Small intestine (tissue), 7 donors: ENCODE data around the gene HELZ2. TPM values are rescaled to one million over a fixed set of nuclear protein-coding genes. Genes with fewer than 3 reads are reported as not detected.
"Not testable (repeated sequence)": the region's sequence is repeated elsewhere in the genome, so short reads cannot be mapped to it uniquely, and the experiment has no call there.

Experiments used
- DNase-seq, 2 donors: peaks; one replicate each; pipeline versions ENCODE4 v3.0.0 to v3.0.0-alpha.2; 2013
- FAIRE-seq: peaks from 2 replicates; lab custom pipeline; 2012; peaks lifted over from hg19 to GRCh38; lab: Jason Lieb, UNC
- H3K27ac ChIP-seq, 3 donors: one replicate each; pipeline ENCODE4 v1.5.1; 2013; ENCODE audit warnings: low read length in 2 of 3, mild to moderate bottlenecking in 2 of 3, control low read depth in 1 of 3, inconsistent platforms in 1 of 3, low read depth in 1 of 3, moderate library complexity in 1 of 3
- H3K27me3 ChIP-seq, 3 donors: one replicate each; pipeline ENCODE4 v1.6.1; 2013; ENCODE audit warnings: low read length in 3 of 3, inconsistent platforms in 1 of 3; ENCODE audit not compliant: control insufficient read depth in 3 of 3, insufficient read depth in 3 of 3
- H3K36me3 ChIP-seq, 3 donors: one replicate each; pipeline ENCODE4 v1.6.1; 2013; ENCODE audit warnings: low read length in 3 of 3, inconsistent platforms in 1 of 3, low read depth in 1 of 3, mild to moderate bottlenecking in 1 of 3, moderate library complexity in 1 of 3; ENCODE audit not compliant: control insufficient read depth in 3 of 3, insufficient read depth in 2 of 3
- H3K4me1 ChIP-seq, 3 donors: one replicate each; pipeline ENCODE4 v1.6.1; 2013; ENCODE audit warnings: low read length in 2 of 3, inconsistent platforms in 1 of 3, low read depth in 1 of 3, mild to moderate bottlenecking in 1 of 3, moderate library complexity in 1 of 3; ENCODE audit not compliant: control insufficient read depth in 3 of 3, insufficient read depth in 2 of 3
- H3K4me3 ChIP-seq, 3 donors: one replicate each; pipeline ENCODE4 v1.5.1; 2013; ENCODE audit warnings: low read length in 3 of 3, control low read depth in 1 of 3, inconsistent platforms in 1 of 3, low read depth in 1 of 3, mild to moderate bottlenecking in 1 of 3, moderate library complexity in 1 of 3
- H3K9me3 ChIP-seq, 2 donors: one replicate each; pipeline ENCODE4 v1.6.1; 2013; ENCODE audit warnings: low read depth in 1 of 2, low read length in 1 of 2; ENCODE audit not compliant: control insufficient read depth in 2 of 2, insufficient read depth in 1 of 2
- WGBS, 3 donors: extraction: QIAGEN DNeasy Blood & Tissue Kit; methylation state at CpG; one replicate each; pipeline ENCODE4 v1.1.7; 2013; 5-methylcytosine and 5-hydroxymethylcytosine counted together
- polyA plus RNA-seq, 4 donors: library from polyadenylated mRNA; stranded (reverse) in 3 of 4; unstranded in 1 of 4; fragments of 200-250 nt in 3 of 4; fragments of 120-200 nt in 1 of 4; gene quantifications; one replicate each; pipeline versions ENCODE4 v1.2.1 to v1.2.3, GENCODE V29; 2013
- donor health status: healthy with polysubstance abuse.
- donor health status: control.
- donor health status: control.
- donor health status: Bipolar disorder and iron deficiency.
- donor health status: healthy.

HELZ2 gene
- polyA plus RNA-seq, 4 donors, result 3.8 to 14.2 (median 9.4) TPM

DNA sequence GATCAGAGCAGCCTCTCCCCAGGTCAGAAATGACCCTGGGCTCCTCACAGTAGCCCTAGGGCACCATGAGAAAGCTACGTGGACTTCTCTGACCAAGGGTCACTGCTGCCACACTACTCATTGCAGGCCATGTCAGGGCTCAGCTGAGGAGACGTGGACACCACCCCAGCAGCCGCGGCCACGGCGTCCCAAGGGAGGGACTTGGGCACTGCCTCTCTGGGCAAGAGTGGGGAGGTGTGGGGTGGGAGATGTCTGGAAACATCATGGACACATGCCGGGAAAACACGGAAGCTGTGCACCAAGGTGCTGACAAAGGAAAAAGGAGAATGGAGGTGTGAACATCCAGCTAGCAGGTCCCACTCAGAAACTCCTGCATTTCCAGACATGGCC is 43.8 kb upstream of the HELZ2 start:
- Histone ChIP-seq H3K27me3 (no peaks in the 10 kb centered on the region), H3K27ac (no peak overlapping the region), H3K4me3 (no peak overlapping the region), H3K36me3 (peaks cover 0 to 58% (median 4%) of the 10 kb centered on the region in 3 donors), H3K9me3 (no peaks in the 10 kb centered on the region), H3K4me1 (no peaks in the 10 kb centered on the region)
- 86 to 97% (median 86%) methylated on average over 8 of the region's 8 CpGs for WGBS, 3 donors
- DNase-seq (no peak), FAIRE-seq (no peak)

DNA sequence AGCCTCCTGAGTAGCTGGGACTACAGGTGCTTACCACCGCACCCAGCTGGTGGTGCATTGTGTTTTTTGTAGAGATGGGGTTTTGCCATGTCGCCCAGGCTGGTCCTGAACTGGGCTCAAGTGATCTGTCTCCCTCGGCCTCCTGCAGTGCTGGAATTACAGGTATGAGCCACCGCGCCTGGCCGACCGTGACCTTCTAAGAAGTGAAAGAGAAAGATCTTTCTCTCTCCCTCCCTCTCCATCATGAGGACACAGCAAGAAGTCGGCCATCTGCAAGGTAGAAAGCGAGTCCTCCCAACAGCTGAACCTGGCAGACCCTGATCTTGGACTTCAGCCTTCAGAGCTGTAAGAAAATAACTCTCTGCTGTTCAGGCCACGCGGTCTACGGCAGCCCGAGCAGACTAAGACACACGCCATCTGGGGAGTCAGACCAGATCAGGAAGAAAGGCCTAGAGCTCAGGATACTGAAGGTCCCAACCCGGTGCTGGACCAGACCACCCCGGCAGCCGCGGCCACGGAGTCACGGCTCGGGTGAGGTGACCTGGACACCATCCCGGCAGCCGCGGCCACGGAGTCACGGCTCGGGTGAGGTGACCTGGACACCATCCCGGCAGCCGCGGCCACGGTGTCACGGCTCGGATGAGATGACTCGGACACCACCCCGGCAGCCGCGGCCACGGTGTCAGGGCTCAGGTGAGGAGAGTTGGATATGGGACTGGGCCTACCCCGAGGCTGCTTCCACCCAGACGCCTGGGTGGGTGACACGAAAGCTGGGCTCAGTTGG is 43.2 kb upstream of the HELZ2 start:
- no peaks in the 10 kb centered on the region for H3K27me3 ChIP-seq
- no peak overlapping the region for H3K27ac ChIP-seq
- H3K4me3 ChIP-seq, result no peak overlapping the region
- H3K4me1 ChIP-seq, result no peaks in the 10 kb centered on the region
- no peak for DNase-seq
- WGBS, 3 donors, result 87 to 93% (median 89%) methylated on average over 40 to 41 of the region's 41 CpGs
- H3K36me3 ChIP-seq, result peaks cover 0 to 63% (median 4%) of the 10 kb centered on the region in 3 donors
- no peaks in the 10 kb centered on the region for H3K9me3 ChIP-seq
- FAIRE-seq, result no peak

DNA sequence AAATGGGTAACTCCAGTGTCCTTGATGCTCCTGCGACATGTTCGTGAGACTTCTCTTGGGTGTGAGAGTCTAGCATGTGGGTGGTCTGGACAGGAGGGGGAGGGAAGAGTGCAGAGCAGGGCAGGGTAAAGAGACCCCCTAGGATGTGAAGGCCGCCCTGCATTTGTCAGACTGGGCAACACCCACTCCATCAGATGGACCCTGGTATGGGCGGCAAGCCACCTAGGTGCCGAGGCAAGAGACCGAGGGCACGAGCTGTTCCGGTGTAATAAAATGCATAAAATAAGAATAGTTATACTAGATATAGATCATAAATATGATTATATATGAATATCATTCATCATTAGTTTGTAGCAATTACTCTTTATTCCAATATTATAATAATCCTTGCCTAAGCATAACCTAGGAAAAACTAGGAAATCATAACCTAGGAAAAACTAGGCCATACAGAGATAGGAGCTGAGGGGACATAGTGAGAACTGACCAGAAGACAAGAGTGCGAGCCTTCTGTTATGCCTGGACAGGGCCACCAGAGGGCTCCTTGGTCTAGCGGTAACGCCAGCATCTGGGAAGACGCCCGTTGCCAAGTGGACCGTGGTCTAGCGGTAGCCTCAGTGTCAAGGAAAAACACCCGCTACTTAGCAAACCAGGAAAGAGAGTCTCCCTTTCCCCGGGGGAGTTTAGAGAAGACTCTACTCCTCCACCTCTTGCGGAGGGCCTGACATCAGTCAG is 40.0 kb upstream of the HELZ2 start:
- WGBS, 3 donors, result 88 to 94% (median 90%) methylated on average over 17 to 18 of the region's 18 CpGs
- H3K36me3 ChIP-seq, result peaks cover 0 to 73% (median 3%) of the 10 kb centered on the region in 3 donors

DNA sequence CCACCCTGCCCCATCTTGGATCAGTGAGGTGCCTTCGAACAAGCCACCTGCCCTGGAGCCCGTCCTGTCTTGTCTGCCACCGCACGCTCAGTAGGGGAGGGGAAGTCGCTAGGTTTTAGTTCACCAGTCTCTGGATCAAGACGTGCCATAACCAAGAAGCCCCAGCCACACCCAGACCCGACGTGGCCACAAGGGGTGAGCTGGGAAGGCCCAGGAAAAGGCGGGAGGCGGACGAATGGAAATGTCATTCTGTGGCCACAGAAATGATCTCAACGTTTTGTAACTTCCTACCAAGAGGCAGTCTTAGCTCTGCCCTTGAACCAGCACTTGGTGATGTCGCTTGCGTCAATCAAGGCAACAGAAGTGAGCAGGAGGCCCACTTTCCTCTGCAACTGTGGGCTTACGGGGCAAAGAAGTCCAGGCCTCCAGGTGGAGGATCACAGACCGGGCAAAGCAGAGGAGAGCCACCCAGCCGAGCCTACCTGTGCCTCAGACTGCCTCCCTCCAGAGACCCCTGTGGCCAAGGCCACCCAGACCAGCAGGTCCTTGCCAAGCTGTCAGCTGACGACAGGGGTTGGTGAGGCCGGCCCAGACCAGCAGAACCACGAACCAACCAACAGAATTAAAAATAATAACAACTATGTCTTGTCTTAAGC is 38.4 kb upstream of the HELZ2 start:
- no peak overlapping the region for H3K4me3 ChIP-seq
- no peaks in the 10 kb centered on the region for H3K4me1 ChIP-seq
- no peak for FAIRE-seq
- WGBS, 3 donors, result 83 to 88% (median 86%) methylated on average over 20 of the region's 20 CpGs
- no peak for DNase-seq
- H3K27ac ChIP-seq, result no peak overlapping the region
- H3K36me3 ChIP-seq, result peaks cover 0 to 56% (median 2%) of the 10 kb centered on the region in 3 donors
- no peaks in the 10 kb centered on the region for H3K9me3 ChIP-seq
- H3K27me3 ChIP-seq, result no peaks in the 10 kb centered on the region

More for the DNA sequence above, 40.0 kb upstream of the HELZ2 start:
- FAIRE-seq, DNase-seq, H3K4me3 ChIP-seq, H3K9me3 ChIP-seq, H3K4me1 ChIP-seq, H3K27ac ChIP-seq, H3K27me3 ChIP-seq: not testable (repeated sequence)

DNA sequence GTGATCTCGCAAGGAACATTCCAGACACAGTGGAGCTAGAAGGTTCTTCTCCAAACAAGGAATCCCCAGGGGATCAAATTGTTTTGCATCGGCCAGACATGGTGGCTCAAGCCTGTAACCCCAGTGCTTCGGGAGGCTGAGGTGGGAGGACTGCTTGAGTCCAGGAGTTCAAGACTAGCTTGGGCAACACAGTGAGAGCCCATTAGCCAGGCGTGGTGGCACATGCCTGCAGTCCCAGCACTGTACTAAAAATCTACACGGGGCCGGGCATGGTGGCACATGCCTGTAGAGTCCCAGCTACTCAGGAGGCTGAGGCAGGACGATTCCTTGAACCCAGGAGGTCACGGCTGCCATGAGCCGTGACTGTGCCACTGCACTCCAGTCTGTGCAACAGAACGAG is 37.6 kb upstream of the HELZ2 start:
- Histone ChIP-seq H3K4me3 (no peak overlapping the region), H3K27ac (no peak overlapping the region), H3K27me3 (no peaks in the 10 kb centered on the region), H3K9me3 (no peaks in the 10 kb centered on the region), H3K4me1 (no peaks in the 10 kb centered on the region), H3K36me3 (peaks cover 0 to 51% (median 0%) of the 10 kb centered on the region in 3 donors)
- WGBS, 3 donors, result 92 to 96% (median 95%) methylated on average over 10 of the region's 10 CpGs
- no peak for DNase-seq
- no peak for FAIRE-seq

DNA sequence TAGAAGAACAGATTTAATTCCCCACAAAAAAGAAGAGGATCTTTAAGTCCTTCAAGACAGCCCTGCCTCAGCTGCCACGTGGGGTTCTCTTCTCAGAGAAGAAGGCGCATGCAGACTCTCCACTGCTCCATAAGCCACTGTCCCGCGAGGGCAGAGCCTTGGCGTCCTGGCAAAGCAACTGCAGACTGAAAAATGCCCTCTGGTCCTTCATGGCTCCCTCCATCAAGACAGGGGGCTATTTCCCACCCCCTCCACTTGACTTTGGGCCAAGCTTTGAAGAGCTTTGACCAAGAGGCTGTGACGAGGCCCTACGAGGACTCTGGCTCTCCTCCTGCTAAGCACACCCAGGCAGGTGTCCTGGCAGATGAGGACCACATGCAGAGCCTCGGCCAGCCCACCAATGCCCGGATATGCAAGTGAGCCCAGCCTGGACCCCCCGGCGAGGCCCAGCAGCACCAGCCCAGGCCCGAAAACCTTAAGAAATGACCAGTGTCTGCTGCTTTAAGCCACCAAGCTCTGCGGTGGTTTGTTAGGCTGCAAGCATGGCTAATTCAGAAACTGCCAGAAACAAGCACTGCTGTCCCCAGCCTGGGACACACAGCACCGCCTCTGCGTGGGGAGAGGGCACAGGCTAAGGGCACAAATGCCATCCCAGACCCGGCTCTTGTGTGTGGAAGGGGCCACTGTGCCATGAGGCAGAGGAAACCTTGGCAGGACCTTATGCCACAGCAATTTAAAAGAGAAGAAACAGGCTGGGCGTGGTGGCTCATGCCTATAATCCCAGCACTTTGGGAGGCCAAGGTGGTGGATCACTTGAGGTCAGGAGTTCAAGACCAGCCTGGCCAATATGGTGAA is 36.8 kb upstream of the HELZ2 start:
- DNase-seq (no peak), FAIRE-seq (no peak)
- H3K36me3 ChIP-seq, result peaks cover 0 to 44% (median 0%) of the 10 kb centered on the region in 3 donors
- no peak overlapping the region for H3K4me3 ChIP-seq
- 91 to 94% (median 92%) methylated on average over 17 of the region's 17 CpGs for WGBS, 3 donors
- no peaks in the 10 kb centered on the region for H3K4me1 ChIP-seq
- H3K9me3 ChIP-seq, result no peaks in the 10 kb centered on the region
- H3K27me3 ChIP-seq, result no peaks in the 10 kb centered on the region
- H3K27ac ChIP-seq, result no peak overlapping the region

DNA sequence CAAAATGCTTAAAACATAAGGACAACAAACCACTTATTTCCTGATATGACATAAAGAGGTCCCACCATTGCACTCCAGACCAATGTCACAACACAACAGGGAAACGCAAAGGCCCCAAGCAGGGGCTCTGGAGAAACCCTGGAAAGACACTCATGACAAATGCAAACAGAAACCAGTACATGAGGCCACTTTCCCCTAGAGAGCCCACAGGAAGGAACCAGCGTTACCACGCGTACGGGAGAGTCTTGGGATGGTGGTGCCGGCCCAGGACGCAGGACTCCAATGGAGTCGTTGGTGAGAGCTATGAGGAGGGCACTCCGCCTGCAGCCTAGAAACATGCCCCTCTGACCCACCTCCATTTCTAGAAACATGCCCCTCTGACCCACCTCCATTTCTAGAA is 32.6 kb upstream of the HELZ2 start:
- Histone ChIP-seq H3K36me3 (peaks cover 6 to 40% (median 7%) of the 10 kb centered on the region in 3 donors), H3K4me3 (no peak overlapping the region), H3K9me3 (no peaks in the 10 kb centered on the region), H3K27me3 (no peaks in the 10 kb centered on the region), H3K4me1 (no peaks in the 10 kb centered on the region), H3K27ac (no peak overlapping the region)
- DNase-seq (no peak), FAIRE-seq (no peak)
- 82 to 90% (median 86%) methylated on average over 9 of the region's 9 CpGs for WGBS, 3 donors
